Measurements from ENCODE around the gene LRRC74B.

LRRC74B gene

GRCh38 chr22:21104126-21104691 lies 58.5 kb downstream of the LRRC74B start:
- DNase-seq (ENCODE audit: low read depth), result no peak

GRCh38 chr22:21105294-21105693 lies 59.5 kb downstream of the LRRC74B start:
- no peak for DNase-seq (ENCODE audit: low read depth)

GRCh38 chr22:21106000-21106399 lies 60.3 kb downstream of the LRRC74B start:
- no peak for DNase-seq (ENCODE audit: low read depth)

- no peak for DNase-seq (ENCODE audit: low read depth)
Measured at GRCh38 chr22:21108379-21109115, 62.8 kb downstream of the LRRC74B start.

Measured in stimulated activated CD8-positive, alpha-beta memory T cell treated with anti-CD3 and anti-CD28 coated beads, Interleukin-12 subunit alpha, Interleukin-12 subunit beta, amount 100 ng/mL, for 1 hour (primary cell).